ENCODE measurements around the gene REST.
"Not testable (repeated sequence)": the region's sequence is repeated elsewhere in the genome, so short reads cannot be mapped to it uniquely, and the experiment has no call there.

Gene REST

DNA sequence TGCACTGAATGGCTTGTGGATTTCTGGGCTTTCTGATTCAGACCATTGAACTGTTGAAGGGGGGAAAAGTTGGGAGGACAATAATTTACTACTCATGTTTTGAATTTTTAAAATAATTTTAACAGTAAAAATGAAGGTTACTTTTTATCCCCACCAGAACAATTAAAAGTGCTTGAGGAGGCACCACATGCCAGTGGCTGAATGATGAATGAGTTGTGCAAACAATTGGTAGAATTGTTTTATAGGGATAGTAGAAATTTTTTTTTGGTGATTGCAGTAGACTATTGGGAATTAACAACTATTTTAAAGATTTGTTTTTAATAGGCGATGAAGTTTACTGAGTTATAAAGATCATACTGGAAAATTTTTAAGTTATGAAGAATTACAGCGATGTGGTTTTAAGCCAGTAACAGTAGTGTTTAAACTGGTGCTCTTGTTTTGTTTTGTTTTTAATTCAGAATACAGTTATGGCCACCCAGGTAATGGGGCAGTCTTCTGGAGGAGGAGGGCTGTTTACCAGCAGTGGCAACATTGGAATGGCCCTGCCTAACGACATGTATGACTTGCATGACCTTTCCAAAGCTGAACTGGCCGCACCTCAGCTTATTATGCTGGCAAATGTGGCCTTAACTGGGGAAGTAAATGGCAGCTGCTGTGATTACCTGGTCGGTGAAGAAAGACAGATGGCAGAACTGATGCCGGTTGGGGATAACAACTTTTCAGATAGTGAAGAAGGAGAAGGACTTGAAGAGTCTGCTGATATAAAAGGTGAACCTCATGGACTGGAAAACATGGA is 2.7 kb downstream of the REST start:
- no peak for DNase-seq

DNA sequence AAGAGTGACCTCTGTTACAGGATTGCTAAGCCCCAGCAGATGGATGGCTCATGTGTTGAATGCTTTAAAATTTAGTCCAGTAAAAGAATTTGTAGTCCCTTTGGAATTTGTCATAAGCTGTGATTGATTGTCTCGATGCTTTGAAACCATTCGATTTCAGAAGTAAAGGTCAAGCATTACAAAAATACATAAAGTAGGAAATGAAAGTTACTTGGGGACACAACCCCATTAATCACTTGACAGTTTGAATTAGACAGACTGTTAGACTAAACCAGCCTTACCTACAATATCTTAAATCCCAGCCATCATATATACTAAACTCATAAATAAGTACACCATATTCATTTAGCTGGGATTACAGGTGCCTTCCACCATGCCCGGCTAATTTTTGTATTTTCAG is 6.6 kb downstream of the REST start:
- DNase-seq: no peak

DNA sequence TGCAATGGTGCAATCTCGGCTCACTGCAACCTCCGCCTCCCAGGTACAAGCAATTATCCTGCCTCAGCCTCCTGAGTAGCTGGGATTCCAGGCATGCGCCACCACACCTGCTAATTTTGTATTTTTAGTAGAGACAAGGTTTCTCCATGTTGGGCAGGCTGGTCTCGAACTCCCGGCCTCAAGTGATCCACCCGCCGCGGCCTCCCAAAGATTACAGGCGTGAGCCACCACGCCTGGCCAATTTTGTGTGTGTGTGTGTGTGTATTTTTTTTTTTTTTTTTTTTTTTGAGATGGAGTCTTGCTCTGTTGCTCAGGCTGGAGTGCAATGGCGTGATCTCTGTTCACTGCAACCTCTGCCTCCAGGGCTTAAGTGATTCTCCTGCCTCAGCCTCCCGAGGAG is 7.3 kb downstream of the REST start:
- not testable (repeated sequence) for DNase-seq

DNA sequence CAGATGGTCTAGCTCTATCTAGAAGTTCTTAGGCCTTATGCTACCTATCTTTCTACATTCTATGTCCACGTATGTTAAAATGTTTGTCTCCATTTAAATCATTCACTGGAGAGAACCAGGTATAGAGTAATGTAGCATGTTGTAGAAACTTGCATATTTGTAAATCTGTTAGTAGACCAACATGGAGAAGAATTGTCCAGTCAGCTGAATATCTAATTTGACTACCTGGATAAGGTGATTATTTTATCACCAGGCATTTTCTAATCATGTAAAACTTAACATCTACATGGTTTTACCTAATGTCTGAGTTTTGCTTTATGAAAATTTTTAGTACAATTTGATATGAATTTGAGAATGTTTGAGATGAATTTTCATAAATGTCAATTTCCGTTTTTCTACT is 19.5 kb downstream of the REST start:
- no peak for DNase-seq

DNA sequence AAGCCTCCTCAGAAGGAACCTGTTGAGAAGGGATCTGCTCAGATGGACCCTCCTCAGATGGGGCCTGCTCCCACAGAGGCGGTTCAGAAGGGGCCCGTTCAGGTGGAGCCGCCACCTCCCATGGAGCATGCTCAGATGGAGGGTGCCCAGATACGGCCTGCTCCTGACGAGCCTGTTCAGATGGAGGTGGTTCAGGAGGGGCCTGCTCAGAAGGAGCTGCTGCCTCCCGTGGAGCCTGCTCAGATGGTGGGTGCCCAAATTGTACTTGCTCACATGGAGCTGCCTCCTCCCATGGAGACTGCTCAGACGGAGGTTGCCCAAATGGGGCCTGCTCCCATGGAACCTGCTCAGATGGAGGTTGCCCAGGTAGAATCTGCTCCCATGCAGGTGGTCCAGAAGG is 22.9 kb downstream of the REST start:
- DNase-seq: no peak

DNA sequence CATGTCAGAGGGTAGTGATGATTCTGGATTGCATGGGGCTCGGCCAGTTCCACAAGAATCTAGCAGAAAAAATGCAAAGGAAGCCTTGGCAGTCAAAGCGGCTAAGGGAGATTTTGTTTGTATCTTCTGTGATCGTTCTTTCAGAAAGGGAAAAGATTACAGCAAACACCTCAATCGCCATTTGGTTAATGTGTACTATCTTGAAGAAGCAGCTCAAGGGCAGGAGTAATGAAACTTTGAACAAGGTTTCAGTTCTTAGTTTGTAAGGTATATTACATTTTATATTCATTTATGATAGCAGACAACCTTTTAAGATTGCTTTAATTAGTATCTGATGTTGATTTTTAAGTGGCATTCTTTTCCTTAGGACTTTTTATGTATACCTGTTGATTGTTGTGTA is 24.2 kb downstream of the REST start:
- no peak for DNase-seq

DNA sequence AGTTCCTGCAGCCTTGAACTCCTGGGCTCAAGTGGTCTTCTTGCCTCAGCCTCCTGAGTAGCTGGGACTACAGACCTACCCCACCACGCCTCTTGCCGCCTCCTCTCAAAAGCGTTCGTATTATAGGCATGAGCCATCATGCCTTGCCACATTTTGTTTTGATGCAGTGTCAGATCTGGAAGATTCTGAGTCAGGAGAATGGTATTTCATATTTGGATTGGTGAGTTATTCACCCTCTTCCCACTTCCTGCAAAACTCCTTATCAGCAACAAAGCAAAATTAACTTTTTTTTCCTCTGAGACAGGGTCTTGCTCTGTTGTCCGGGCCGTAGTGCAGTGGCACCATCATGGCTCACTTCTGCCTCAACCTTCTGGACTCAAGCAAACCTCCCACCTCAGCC is 29.6 kb downstream of the REST start:
- DNase-seq: no peak

DNA sequence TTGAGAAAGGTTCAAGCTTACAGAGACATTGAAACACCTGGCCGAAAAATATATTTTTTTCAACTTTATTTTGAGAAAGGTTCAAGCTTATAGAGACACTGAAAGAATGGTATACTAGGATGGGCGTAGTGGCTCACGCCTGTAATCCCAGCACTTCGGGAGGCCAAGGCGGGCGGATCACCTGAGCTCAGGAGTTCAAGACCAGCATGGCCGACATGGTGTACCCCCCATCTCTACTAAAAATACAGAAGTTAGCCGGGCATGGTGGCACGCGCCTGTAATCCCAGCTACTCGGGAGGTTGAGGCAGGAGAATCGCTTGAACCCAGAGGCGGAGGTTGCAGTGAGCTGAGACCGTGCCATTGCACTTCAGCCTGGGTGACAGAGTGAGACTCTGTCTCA is 32.1 kb downstream of the REST start:
- DNase-seq: not testable (repeated sequence)

DNA sequence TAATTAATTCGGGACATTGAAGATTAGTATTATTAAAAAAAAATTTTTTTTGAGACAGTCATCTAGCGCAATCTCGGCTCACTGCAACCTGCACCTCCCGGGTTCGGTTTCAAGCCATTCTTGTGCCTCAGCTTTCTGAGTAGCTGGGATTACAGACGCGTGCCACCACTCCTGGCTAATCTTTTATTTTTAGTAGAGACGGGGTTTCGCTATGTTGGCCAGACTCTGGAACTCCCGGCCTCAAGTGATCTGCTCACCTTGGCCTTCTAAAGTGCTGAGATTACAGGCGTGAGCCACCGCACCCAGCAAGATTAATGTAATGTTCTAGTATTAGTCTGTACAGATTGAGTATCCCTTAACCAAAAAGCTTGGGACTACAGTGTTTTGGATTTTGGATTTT is 32.7 kb downstream of the REST start:
- DNase-seq: no peak

DNA sequence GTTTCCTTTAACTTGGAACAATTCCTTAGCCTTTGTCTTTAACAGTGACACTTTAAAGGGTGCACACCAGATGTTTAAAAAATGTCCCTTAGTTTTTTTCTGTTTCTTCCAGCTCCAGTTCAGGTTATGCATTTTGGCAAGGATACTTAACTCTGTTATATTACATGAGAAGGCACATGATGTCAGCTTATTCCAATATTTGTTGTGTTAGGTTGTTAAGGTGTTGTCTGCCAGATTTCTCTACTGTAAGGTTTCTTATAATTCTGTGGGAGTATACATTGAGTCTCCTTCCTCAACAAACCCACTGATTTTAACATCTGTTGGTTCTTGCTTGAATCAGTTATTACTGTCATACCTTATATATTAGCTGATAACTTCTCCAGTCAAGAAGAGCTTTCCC is 33.3 kb downstream of the REST start:
- no peak for DNase-seq

DNA sequence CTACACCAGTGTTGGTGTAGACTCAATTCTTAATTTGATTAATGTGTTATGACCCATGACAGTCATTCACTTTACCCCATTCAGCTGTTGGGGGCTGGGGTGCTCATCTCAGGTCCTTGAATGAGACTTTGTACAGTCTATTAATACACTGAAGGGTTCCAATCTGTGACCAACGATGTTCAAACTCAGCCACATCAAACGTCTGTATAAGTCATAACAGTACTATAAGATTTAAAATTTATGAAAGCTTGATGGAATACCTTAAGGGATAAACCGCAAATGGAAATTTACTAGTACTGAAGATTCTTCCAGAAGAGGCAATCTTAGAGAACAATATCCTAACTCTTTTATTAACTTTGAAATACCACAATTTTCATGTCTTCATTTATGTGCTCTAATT is 33.7 kb downstream of the REST start:
- no peak for DNase-seq

DNA sequence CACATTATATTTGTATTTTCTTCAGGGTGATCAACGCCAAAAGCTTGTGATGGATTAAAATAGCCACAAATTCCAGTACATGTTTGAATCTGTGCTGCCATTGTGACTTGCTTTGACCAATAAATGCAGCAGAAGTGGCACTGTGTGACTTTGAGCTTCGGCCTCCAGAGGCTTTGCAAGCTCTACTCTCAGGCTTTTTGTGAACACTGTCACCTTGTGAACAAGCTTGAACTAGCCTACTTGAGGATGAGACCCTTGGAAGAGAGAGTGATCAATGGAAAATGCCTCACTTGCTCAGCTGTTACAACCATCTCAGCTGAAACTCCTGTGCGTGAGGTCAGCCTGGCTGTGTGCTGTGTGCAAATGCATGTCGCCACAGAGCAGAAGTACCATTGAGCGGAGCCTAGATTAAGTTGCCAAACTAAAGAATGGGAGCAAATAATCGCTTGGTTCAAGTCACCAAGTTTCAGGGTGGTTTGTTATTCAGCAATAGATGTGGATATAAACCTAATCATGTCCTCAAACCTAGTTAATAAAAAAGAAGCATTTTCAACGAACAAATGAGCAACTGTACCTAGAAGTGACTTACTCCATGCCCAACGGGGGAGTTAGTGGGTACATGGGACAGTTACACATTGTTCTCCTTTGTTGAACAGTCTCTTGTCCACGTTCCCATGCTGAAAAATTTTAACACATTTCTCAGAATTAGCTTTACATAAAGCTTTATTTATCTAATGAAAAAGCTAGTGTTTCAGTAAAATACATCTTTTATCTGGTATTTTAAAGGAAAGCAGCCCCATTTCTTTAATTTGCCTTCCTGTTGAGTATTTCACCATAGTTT is 46.2 kb downstream of the REST start:
- DNase-seq: no peak

DNA sequence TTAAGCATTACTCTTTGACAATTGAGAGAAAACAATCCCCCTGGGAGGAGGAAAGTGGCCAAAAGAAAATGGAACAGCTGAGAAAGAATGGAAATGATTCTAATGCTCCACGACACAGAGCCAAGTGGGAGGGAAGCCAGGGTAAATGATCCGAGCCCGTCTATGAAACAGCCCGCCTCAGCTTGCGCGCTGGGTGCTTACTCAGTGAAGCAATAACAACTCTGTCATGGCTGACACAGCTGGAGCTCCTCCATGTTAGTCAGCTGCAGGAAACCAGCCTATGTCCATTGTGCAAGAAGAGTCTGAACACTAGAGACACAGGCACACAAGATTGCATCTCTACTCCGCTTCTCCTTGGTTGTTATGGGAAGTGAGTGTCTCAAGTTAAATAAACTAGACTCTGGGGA is 50.4 kb downstream of the REST start:
- DNase-seq: no peak

DNA sequence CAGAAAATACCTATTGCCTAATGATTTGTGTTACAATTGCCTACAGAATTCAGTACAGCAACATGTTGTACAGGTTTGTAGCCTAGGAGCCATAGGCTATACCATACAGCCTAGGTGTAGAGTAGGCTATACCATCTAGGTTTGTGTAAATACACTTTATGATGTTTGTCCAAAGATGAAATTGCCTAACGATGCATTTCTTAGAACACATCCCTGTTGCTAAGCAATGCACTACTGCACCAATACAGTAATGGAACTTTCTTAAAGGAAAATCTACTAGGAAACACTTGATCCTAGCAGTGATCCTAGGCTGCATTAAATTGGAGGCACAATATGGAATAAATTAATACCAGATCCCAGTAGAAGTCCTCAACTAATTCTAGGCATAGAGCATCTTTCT is 51.4 kb downstream of the REST start:
- no peak for DNase-seq

DNA sequence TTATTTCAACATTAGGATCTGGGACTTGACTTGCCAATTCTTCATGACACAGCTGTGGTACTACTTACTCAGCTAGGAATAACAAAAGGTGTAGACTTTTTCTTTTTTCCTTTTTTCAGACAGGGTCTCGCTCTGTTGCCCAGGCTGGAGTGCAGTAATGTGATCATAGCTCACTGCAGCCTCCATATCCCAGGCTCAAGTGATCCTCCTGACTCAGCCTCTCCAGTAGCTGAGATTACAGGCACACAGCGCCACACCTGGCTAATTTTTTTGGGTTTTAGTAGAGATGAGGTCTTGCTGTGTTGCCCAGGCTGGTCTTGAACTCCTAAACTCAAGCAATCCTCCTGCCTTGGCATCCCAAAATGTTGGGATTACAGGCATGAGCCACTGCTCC is 53.4 kb downstream of the REST start:
- DNase-seq: no peak

DNA sequence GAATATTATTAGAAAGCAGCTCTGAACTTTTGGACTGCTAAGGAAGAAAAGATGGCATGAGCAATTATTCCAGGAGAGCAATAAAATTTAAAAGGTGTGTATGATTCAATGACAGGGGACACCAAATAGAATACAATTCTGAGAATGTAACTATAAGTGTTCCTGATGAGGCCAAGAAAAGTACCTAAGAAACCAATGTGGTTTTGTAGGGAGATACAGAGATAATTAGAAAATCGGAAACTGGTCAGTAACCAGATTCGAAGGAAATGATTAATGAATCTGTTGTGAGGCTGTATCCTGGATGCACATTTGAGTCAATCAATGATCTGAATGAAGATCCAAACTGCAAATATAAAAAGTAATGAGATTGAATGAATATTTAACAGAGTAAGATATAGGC is 63.7 kb downstream of the REST start:
- no peak for DNase-seq

DNA sequence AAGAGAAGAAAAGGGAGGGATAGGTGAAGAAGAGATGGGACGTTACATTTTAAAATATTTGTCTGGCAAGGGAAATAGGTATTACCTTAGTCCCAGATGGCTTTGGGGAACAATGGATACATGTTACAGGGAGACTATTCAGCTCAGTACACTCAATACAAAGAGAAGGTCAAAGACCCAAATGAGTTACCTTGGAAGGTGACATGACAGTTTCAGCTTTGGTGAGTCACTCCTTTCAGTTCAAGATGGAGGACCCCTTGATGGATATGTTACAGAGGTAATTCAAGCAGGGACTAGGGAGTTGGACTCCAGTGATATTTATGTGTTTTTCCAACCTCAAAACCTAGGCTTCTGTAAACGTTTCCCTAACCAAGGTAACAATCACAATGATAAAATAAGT is 64.7 kb downstream of the REST start:
- DNase-seq: no peak

DNA sequence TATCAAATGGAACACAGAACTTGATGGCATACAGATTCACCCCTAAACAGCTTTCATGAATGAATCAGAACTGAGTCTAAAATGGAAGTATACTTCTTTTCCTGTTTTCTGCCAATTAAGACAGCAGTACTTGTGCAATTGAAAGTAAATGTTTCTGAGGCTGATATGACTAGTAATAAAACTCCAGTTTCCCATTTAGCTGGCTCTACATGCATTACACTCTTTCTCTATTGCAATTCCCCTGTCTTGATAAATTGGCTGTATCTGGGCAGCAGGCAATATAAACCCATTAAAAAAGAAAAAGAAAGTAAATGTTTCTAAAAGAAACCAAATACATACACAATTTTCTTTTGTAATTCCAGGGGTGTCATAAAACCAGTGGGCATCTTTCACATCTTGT is 65.1 kb downstream of the REST start:
- DNase-seq: no peak

DNA sequence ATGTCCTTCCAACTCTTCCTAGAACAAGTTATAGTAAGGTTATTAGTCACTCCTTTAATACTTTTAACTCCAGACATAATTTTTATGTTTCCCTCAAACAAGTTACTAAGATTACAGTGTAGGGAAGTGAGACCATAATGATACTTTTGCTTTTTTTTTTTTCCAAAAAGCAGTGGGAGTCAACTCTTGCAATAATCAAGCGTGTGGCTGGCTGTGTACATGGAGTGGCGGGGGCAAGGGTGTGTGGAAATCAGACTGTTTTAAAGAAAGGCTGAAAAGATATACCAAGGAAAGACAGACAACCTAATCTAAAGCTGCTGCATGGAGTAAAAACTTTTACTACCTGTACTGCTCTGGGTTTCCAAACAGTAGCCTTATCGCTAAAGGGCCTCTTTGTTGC is 65.6 kb downstream of the REST start:
- DNase-seq: no peak

DNA sequence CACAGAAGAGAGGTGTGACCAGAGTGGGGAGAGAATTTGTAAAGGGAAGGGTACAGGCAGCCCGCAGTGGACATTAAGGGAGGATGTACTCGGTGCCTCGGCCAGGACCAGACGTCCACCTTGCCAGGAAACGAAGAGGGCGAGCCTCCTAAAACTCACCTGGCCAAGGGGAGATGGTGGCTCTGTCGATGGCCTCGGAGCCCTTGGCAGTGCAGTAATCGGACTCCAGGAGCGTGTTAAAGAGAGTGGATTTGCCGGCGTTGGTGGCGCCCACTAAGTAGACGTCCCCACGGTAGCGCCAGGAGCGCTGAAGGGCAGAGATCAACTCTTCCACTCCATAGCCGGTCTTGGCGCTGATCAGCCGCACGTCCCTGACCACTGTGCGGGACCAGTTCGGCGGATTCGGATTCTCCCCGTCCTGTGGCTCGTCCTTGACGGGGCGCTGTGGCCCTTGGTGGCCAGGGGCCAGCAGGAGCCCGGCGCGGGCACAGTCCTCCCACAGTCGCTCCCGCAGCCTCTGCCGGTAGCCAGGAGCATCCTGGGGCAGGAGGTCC is 68.7 kb downstream of the REST start:
- DNase-seq: no peak

DNA sequence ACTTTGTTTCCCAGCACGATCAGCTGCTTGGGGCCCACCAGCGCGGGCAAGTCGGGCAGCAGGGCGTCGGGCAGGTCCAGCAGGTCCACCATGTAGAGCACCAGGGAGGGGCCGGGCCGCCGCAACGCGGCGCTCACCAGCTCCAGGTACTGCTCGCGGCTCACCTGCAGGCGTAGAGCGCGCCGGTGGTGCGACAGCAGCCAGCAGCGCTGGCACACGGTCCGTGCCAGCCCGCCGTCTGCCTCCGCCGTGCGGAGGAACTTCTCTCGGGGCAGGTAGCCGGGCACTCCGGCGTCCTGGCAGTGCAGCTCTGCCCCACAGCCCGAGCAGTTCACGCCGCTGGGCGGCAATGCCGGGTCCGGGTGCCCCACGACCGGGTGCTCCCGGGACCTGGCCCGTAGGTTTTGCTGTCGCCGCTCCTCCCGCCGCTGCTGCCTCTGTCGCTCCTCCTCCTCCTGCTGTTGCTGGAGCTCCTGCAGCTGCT is 69.2 kb downstream of the REST start:
- peak; percentile 44 for DNase-seq

DNA sequence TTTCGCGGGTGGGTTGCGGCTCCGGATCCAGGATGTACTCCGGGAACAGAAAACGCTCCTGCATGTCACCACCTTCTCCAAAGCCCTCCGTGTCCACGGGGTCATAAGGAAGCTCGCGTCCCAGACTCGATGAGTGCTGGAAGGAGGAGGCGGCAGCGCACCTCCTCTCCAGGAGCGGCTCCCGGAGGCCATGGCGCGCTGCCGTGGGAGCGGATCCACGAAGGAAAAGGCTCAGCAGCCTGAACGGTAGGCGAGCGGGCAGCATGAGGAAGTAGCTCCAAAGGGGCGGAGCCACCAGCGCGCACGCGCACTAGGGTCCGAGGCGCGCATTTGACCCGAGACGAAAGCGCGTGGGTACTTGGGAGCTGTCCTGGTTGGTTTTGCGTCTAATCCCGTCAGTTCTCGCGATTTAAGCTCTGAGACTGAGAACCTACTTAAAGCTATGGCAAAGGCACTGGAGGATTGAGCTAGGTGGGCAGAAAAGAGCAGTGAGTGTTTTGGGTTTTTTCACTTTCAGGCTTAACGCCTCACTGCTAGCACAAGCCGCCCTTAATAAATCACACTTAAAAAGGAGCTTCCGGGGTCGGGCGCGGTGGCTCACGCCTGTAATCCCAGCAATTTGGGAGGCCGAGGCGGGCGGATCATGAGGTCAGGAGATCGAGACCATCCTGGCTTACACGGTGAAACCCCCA is 69.8 kb downstream of the REST start, which contains the start of gene NOA1:
NOA1 (minus strand) TSS at position 286 of the 692 bp plus-strand sequence; CDS start at position 265, 21 bp downstream.
- DNase-seq: peak; percentile 96

DNA sequence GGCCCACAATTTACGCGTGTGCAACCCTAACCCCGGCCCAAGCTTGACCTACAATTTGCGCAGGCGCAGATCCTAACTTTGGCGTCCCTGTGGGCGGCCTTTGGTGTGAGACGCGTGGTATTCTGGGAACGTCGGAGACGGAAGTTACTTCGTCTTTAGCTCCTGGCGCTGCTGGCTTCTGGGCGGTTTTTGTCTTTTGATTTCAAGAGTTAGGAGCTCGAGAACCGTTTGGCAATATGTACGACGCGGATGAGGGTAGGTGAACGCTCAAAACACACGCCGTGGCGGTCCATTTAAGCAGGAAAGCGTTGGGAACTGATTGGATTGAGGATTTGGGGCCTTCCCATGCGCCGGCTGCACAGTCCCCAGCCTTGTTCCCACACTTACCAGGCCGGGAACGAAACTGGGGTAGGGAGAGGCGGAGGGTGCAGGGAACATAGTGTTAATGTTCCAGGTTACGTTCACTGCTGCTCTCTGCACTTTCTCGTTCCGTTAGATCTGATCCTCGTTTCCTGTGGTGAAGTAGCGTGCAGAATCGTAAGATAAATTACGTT is 71.1 kb downstream of the REST start, which contains the start of gene POLR2B:
POLR2B (plus strand) TSS at position 147 of the 554 bp plus-strand sequence; CDS start at position 237, 90 bp downstream.
- DNase-seq: peak; percentile 76
